Measurements from ENCODE around the gene RSPO1.

GRCh38 chr1:37601441-37601840 is 33.3 kb downstream of the RSPO1 start:
- no peak for TF ChIP-seq CTCF (conservative IDR thresholded peaks at IDR 0.05; ENCODE audit: low read depth, low read length)
- TF ChIP-seq EZH2 (IDR thresholded peaks at IDR 0.05; ENCODE audit: low read length, unreplicated experiment), result no peak

All from PC-3 (cell line).